A172 (cell line): Measurements from ENCODE around the gene ANKS4B. TPM values are rescaled to one million over a fixed set of nuclear protein-coding genes. Genes with fewer than 3 reads are reported as not detected.
"Not testable (repeated sequence)": the region's sequence is repeated elsewhere in the genome, so short reads cannot be mapped to it uniquely, and the experiment has no call there.

Source experiments
- DNase-seq: peaks from one replicate; pipeline ENCODE4 v3.0.0-alpha.2; 2015; ENCODE audit warnings: low spot score
- total RNA-seq: library from RNA; depleted of rRNA; stranded (reverse); fragments of >200 nt; shearing (Covaris generic); gene quantifications from 2 replicates; pipeline ENCODE4 v1.2.3, GENCODE V29; 2014

ANKS4B gene
- total RNA-seq, 1 experiment from 2014 or later, result not detected

- no peak for DNase-seq
Measured at GRCh38 chr16:21218153-21218552, 15.3 kb upstream of the ANKS4B start.

DNA sequence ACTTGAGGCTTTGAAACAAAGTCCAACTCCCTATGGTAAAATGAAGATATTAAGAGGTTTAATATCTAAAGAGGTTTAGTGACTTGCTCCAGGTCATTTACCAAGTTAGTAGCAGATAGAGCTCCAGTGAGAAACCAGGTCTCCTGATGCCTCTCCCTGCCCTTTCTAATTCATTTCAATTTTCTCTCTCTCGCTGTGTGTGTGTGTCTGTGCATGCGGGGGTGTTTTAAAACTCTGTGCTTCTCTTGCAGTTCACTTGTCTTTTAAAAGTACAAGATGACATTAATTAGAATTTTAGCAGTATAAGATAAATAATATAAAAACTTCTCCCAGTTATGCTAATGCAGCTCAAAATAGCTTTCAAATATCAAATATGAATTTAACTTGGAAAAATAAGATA, 13.9 kb upstream of the ANKS4B start:
- DNase-seq, result no peak

DNA sequence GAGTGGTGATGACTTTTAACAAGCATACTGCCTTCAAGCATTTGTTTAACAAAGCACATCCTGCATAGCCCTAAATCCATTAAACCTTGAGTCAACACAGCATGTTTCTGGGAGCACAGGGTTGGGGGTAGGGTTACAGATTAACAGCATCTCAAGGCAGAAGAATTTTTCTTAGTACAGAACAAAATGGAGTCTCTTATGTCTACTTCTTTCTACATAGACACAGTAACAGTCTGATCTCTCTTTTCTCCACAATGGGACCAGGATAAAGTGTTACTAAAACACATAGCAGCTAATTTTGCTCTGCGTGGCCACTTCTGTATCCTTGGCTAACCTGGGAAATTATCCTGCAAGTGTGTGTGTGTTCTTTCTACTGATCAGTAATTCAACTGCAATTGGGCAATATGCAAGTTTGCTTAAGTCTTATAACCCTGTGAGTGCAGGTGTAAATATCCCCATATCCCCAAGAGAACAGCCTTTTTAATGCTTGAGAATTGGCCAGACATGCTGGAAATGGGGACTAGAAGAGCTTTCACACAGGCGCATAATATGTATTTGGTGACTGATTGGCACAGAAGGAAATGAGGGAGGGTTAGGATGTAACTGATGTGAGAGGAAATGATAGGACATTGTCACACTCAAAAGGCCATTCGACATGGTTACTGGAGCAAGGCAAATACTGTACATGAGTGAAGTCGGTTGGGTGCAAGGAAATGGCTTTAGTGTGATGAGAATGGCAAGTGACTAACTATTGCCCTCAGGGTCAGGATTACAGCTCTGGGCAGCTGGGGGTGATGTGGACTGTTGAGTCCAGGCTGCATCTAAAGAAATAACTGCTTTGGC, 10.8 kb upstream of the ANKS4B start:
- DNase-seq, result no peak

DNA sequence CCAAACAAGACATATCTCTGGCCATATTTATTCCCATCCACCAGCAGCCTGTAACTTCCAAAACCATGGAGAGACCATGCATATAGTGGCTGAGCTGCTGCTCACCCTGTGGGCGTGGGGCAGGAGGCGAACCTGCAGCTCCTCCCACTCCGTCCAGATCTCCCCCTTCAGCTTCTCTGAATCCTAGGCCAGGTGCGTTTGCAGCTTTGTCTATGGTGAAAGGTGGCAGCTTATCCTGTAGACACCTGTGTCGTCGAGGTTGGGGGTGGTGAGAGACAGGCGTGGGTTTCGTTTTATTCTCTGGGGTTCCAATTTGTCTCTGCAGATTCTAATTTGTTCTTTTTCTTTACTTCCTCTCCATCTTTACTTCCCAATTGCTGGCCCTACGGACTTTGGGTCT, 9.7 kb upstream of the ANKS4B start:
- DNase-seq, result no peak

DNA sequence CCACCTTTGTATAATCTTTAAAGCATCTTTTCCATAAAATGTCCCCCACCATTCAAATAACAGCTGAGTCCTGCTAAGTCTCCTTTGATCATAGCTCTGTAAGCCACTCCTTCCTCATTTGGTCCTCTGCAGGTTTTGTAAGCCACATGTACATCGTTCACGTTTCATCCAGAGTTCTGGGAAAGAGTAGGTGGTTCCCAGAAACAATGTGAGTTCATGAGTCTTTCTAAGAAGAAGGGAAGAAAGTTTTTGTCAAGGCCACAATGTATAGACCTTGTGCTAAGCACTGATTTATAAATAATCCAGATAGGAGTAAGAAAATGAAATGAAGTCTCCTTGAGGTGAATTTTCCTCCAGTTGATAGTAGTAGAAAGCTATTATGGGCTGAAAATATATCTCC, 8.7 kb upstream of the ANKS4B start:
- DNase-seq, result no peak

DNA sequence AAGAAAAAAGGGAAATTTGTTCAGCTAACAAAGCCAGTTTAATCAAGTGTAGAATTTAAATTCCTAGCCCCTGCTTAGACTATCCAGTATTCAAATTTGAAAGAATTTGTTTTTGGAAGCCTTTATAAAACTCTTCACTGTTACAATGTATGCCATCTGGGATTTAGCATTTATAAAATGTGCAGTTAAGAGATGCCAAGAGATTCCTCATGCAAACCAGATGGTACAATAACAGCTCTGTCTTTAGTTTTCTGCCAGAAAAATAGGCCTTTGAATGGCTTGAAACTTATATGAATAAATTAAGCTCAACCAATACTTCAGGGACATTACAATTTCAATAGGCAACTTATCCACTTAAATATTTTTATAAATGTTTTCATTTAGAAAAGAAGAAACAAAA, 6.8 kb upstream of the ANKS4B start:
- DNase-seq, result no peak

DNA sequence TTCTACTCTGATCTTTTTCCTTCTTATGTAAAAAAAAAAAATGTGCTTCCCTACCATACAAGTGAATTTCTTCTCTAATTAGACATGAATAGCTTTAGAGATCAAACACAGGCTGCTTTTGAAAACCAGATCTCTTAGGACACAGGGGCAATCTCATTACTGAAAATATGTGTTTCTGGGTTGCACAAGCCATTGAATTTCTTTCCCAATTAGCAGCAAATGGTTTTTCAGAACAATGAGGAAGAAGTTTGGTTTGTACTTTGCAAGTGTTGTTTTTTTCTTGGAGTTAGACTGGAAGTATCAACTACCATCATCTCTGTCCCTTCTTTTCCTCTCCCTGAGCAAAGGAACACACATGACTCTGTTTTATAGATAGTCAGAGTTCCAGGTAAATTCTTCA, 5.6 kb upstream of the ANKS4B start:
- DNase-seq, result no peak

DNA sequence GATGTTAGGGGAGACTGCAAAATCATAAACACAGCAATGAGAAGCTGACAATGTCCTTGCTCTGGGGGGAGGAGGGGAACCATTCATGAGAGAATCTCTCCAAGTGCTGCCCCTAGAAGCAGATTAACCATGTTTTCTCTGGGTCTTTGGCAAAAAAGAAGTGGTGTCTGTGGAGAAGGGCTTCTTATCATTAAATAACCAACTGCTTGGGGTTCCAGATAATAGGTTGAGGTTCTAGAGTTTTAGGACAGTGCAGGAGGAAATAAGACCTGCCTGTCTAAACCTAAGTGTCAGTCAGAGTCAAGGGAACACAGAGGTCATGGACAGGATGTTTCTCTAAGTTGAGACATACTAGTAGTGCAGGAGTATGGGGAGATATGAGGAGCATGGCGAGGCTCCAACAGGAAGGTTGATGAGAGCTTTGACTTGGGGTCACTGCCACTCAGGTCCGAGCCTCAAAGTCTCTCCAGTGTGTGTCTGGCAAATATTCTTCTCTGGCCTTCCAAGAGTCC, 5.1 kb upstream of the ANKS4B start:
- no peak for DNase-seq

- no peak for DNase-seq
Measured at GRCh38 chr16:21233045-21233520, 416 bp upstream of the ANKS4B start.

- DNase-seq, result no peak
Measured at GRCh38 chr16:21235199-21235585, 1.7 kb downstream of the ANKS4B start.

DNA sequence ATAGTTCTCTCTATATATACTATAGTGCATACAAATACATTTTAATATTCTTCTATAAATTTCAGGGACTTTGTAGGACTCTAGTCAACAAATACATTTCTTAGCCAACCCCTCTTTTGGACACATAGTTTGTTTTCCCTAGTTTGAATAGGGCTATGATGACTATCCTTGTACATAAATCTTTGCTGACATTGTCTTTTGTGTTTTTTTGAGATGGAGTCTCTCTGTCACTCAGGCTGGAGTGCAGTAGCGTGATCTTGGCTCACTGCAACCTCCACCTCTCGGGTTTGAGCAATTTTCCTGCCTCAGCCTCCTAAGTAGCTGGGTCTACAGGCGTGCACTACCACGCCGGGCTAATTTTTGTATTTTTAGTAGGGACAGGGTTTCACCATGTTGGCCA, 3.3 kb downstream of the ANKS4B start:
- no peak for DNase-seq

GRCh38 chr16:21239646-21240045, 6.1 kb downstream of the ANKS4B start:
- no peak for DNase-seq

DNA sequence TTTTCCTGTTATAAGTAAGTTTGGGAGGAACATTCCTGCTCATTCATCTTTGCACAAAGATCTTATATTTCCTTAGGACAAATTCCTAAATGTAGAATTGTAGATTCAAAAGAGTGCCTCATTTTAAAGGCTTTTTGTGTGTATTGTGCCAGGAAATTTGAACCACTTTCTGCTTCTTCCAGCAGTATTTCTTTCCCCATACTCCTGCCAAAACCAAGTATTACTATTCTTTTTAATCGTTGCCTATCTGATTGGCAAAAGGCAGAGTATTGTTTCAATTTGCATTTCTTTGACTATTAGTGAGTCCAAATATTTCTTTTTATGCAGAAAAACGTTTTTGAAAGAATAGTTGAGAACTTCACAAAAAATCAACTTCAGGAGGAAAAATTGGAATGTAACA, 9.3 kb downstream of the ANKS4B start:
- DNase-seq, result no peak

DNA sequence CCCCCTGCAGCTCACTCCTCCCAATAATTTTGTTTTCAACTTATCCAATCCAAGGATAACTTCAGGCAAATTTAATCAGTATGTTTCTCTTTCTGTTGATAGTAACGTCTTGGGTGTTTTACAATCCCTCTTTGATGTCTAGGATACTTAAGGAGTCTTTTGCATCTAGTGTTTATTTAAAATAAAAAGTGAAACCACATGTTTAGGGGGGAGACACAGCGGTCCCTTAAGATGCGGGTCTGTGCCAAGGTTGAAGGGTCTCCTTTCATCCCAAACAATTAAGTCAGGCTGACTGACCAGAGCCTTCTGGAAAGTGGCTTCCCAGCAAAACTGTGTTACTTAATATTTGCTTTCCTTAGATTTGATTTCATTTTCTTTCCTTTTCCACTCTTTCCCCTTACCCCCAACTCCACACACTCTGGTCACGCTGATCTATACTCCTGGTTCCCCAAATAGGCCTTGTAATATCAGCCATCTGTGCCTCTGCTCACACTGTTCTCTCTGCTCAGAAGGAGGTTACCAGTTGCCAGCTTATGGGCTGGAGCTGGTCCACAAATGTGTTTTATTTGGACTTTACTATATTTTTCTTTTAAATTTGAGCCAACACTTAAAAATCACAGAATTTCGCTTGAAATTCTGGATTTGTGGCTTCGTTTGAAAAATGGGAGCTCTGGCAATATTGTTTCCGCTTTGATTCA, 11.2 kb downstream of the ANKS4B start:
- no peak for DNase-seq

DNA sequence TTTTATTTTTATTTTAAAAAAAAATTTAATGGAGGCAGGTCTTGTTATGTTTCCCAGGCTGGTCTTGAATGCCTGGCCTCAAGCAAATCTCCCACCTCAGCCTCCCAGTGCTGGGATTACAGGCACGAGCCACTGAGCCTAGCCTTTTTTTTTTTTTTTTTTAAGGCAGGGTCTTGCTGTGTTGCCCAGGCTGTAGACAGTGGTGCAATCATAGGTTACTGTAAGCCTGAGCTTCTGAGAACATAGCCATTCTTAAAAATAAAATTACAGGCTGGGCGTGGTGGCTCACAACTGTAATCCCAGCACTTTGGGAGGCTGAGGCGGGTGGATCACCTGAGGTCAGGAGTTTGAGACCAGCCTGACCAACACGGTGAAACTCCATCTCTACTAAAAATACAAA, 14.7 kb downstream of the ANKS4B start:
- not testable (repeated sequence) for DNase-seq

- no peak for DNase-seq
Measured at GRCh38 chr16:21250072-21250923, 16.8 kb downstream of the ANKS4B start.

DNA sequence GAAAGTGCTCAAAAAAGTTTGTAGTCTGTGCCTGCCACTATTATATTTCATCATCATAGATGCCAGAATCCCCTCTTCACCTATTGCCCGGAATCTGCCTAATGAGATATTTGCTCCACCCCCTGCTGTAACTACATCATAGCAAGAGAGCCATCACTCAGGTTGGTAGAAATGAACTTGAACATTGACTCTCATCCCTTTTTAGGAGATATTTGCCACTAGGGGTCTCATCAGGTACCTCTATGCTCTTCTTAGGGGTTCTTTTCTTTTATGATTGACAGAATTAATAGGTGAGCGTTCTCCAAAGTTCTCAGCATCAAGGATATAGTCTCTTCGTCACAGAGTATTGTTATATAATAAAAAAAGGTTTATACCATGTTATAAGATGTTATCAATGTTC, 20.0 kb downstream of the ANKS4B start:
- no peak for DNase-seq

GRCh38 chr16:21256636-21257035, 23.1 kb downstream of the ANKS4B start:
- DNase-seq, result no peak

DNA sequence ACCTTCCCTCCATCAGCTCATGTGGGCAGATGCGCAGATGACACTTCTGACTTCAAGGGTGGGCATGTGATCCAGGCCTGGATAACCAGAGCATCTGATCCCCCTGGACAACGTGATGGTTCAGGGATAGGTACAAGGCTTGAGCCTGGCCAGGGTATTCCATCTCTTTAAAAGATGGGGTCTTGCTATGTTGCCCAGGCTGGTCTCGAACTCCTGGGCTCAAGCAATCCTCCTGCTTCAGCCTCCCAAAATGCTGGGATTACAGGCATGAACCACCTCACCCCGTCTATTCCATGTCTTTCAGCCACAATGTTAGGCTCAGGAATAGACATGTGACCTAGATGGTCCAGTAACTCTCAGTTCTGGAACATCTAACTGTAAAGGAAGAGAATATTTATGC, 23.8 kb downstream of the ANKS4B start:
- DNase-seq, result no peak

DNA sequence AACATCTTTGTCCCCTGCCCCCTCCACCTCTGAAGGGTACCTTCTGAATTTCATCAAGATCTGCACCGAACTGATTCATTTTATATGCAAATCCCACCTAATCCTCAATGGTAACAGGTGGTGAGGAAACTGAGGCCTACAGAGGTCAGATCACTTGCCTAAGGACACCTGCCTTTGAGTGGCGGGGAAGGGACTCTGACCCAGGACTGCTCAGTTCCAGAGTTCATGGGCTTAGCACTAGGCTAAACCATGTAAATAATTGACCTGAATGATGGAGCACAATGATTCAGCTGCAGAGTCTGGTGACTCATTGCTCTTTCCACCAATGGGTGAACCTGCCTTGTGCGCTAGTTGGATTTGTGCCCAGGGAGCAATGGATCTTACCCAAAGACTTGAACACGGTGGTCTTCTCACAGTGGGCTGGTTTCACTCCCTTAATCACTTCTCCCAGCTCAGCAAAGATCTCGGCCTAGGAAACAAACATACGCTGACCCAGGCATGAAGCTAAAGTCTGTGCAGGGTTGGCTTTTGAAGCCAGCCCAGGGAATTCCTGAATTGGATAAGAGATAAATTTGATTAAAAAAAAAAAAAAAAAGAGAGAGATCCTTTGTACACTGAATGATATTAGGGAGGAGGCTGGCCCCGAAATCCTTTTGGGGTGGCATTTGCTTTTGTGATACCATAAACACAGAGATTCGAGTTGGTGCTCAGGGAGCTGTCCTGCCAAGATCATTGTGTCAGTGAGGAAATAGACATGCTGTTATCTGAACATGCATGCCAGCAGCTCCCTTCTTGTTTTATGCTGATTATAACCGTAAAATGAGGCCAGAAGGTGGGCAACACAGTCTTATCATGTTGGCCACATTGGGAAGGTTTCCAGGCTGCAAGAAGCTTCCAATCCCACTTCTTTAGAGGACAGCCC, 27.6 kb downstream of the ANKS4B start:
- peak; percentile 88 for DNase-seq
